ENCODE data around the gene ZNF136. TPM values are rescaled to one million over a fixed set of nuclear protein-coding genes. Genes with fewer than 3 reads are reported as not detected.

ZNF136 gene
- total RNA-seq, 1 experiment from 2014 or later = 4.3 TPM

- no peak for DNase-seq
- BruUV-seq (replicated peaks) = no TSS peak
- peaks cover 2% of the 10 kb centered on the region for H3K9me3 Mint-ChIP-seq (ENCODE audit: low read depth, unreplicated experiment)
These were observed 29.8 kb upstream of the ZNF136 start for GRCh38 chr19:12133069-12133468.

DNA sequence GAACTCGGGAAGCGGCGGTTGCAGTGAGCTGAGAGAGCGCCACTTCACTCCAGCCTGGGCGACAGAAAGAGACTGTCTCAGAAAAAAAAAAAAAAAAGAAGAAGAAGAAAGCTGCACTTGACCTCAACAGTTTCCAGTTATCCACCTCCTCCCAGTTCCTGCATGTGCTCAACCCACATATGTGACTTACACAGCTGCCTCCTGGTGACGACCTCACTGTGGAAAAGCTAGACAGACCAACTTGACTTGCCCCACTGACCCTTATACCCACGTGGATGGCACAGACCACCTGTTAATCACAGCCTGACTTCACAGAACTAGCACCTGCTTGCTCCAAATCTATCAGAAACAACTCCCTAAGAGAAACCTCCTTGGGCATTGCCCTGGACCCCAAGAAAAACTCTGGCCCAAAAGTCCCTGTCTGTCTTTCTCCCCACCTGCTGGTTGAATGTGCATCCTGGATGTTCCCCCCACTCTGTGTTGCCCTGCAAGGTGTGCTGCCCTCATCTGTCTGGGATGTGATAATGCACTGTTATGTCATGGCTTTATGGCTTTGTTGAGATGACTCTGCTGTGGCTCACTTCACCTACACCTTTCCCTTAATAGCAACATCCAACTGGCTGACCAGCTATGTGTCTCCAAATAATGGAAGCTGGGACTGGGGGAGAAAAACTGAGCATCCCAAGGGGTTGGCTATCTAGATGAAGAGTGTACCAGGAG lies 25.5 kb upstream of the ZNF136 start:
- intact Hi-C loops (cut with micrococcal nuclease; ENCODE audit: unreplicated experiment) = no loop called here
- no peak for DNase-seq
- Mint-ChIP-seq H3K9me3 (ENCODE audit: low read depth, unreplicated experiment) (peaks cover under 1% of the 10 kb centered on the region), H3K4me3 (ENCODE audit: low read depth, unreplicated experiment) (no peak overlapping the region), H3K27me3 (ENCODE audit: unreplicated experiment) (no peaks in the 10 kb centered on the region), H3K36me3 (ENCODE audit: insufficient read depth, unreplicated experiment) (peaks cover 47% of the 10 kb centered on the region), H3K27ac (ENCODE audit: unreplicated experiment) (no peak overlapping the region), H3K4me1 (ENCODE audit: low read depth, unreplicated experiment) (peaks cover 11% of the 10 kb centered on the region)
- BruUV-seq (replicated peaks) = no TSS peak
- CTCF ChIA-PET = no interaction called here
- no peak for TF ChIP-seq CTCF (IDR thresholded peaks at IDR 0.05; ENCODE audit: unreplicated experiment)

More at GRCh38 chr19:12133069-12133468, 29.8 kb upstream of the ZNF136 start:
- no peaks in the 10 kb centered on the region for H3K27me3 Mint-ChIP-seq (ENCODE audit: unreplicated experiment)
- TF ChIP-seq CTCF (IDR thresholded peaks at IDR 0.05; ENCODE audit: unreplicated experiment) = no peak
- CTCF ChIA-PET = no interaction called here
- H3K4me3 Mint-ChIP-seq (ENCODE audit: low read depth, unreplicated experiment) = no peak overlapping the region
- intact Hi-C loops (cut with micrococcal nuclease; ENCODE audit: unreplicated experiment) = no loop called here
- H3K27ac Mint-ChIP-seq (ENCODE audit: unreplicated experiment) = no peak overlapping the region
- peaks cover 27% of the 10 kb centered on the region for H3K36me3 Mint-ChIP-seq (ENCODE audit: insufficient read depth, unreplicated experiment)
- no peaks in the 10 kb centered on the region for H3K4me1 Mint-ChIP-seq (ENCODE audit: low read depth, unreplicated experiment)

- intact Hi-C loops (cut with micrococcal nuclease; ENCODE audit: unreplicated experiment) = no loop called here
- no peaks in the 10 kb centered on the region for H3K9me3 Mint-ChIP-seq (ENCODE audit: low read depth, unreplicated experiment)
- CTCF ChIA-PET = interaction anchor here (2.0 to 2.4 kb wide), 2 partner anchors 215 to 341 kb away, joined by 16 to 21 read pairs; partner anchors contain the start of genes ZNF491 and ZNF700
- no peaks in the 10 kb centered on the region for H3K27me3 Mint-ChIP-seq (ENCODE audit: unreplicated experiment)
- peaks cover 38% of the 10 kb centered on the region for H3K36me3 Mint-ChIP-seq (ENCODE audit: insufficient read depth, unreplicated experiment)
- peak overlapping the region; percentile 78 for H3K4me3 Mint-ChIP-seq (ENCODE audit: low read depth, unreplicated experiment)
- TF ChIP-seq CTCF (IDR thresholded peaks at IDR 0.05; ENCODE audit: unreplicated experiment) = no peak
- no TSS peak for BruUV-seq (replicated peaks)
- H3K27ac Mint-ChIP-seq (ENCODE audit: unreplicated experiment) = peak overlapping the region; percentile 76
- H3K4me1 Mint-ChIP-seq (ENCODE audit: low read depth, unreplicated experiment) = peaks cover 11% of the 10 kb centered on the region
- DNase-seq = no peak
These were observed 23.6 kb upstream of the ZNF136 start for GRCh38 chr19:12139269-12139668.

DNA sequence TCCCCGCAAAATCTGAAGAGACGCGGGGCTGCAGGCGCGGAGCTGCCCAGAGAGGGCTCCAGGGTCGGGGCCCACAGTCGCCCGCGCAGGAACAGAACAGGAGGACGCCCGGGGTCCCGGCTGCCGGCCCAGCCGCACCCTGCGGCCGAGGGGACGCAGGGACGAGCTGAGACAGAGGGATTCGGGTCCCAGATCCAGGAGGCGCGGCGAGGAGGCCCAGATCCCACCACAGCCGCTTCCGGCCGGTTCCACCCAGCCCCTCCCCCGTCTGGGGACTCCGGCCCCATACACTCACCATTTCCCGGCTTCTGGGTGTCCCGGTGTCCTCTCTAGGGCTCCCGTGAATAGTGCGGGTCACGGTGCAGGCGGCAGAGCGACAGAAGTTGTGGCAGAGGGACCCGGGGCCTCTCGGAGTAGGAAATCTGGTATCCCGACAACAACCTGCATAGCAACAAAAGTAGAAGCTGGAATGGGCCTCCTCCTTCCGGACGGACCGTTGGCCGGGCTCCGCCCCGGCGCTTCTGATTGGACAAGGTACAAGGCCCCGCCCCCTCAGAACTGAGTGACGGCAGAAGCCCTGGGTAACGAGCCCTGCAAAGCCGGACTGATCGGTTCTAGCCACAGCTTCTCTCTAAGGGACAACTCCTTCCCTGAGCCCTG lies 22.9 kb upstream of the ZNF136 start, which contains the start of gene ZNF20:
ZNF20 (minus strand) TSS at position 466 of the 660 bp plus-strand sequence; CDS start at position 298, 168 bp downstream.
- H3K9me3 Mint-ChIP-seq (ENCODE audit: low read depth, unreplicated experiment) = no peaks in the 10 kb centered on the region
- no peaks in the 10 kb centered on the region for H3K27me3 Mint-ChIP-seq (ENCODE audit: unreplicated experiment)
- peak within 1 kb of the TSS; percentile 78 for H3K4me3 Mint-ChIP-seq (ENCODE audit: low read depth, unreplicated experiment)
- CTCF ChIA-PET = interaction anchor here (0.6 to 2.4 kb wide), 10 partner anchors 14 to 500 kb away, joined by 3 to 21 read pairs (median 4); partner anchors contain the start of genes ZNF442, ZNF491 and ZNF700
- BruUV-seq (replicated peaks) = no TSS peak
- H3K36me3 Mint-ChIP-seq (ENCODE audit: insufficient read depth, unreplicated experiment) = peaks cover 35% of the 10 kb centered on the region
- peak within 1 kb of the TSS; percentile 76 for H3K27ac Mint-ChIP-seq (ENCODE audit: unreplicated experiment)
- peaks cover 11% of the 10 kb centered on the region for H3K4me1 Mint-ChIP-seq (ENCODE audit: low read depth, unreplicated experiment)
- intact Hi-C loops (cut with micrococcal nuclease; ENCODE audit: unreplicated experiment) = loop anchor here (2.0 to 5.0 kb wide), 3 partner anchors 153 to 438 kb away; partner anchors contain the start of gene ZNF763
- no peak for TF ChIP-seq CTCF (IDR thresholded peaks at IDR 0.05; ENCODE audit: unreplicated experiment)
- peak; percentile 95 for DNase-seq

All from Calu3 (cell line).